Vagina (tissue), 2 donors: ENCODE results near the gene CUL4A. TPM values are rescaled to one million over a fixed set of nuclear protein-coding genes. Genes with fewer than 3 reads are reported as not detected.

Experiments
- DNase-seq, 2 donors: peaks; one replicate each; pipeline ENCODE4 v3.0.0-alpha.2; 2017; ENCODE audit errors: extremely low spot score in 2 of 2
- H3K27ac ChIP-seq: fragments of 200-600 bp; sonication (generic); one replicate; pipeline ENCODE4 v1.5.1; 2019
- H3K27me3 ChIP-seq: fragments of 200-600 bp; sonication (generic); one replicate; pipeline ENCODE4 v1.5.1; 2019
- H3K36me3 ChIP-seq, 2 donors: fragments of 200-600 bp; sonication (generic); one replicate each; pipeline ENCODE4 v1.5.1; 2017 to 2019
- H3K4me1 ChIP-seq: fragments of 200-600 bp; sonication (generic); one replicate; pipeline ENCODE4 v1.5.1; 2019
- H3K4me3 ChIP-seq, 2 donors: fragments of 200-600 bp; sonication (generic); 1 replicate in 1 of 2; 2 replicates in 1 of 2; pipeline ENCODE4 v1.5.1; 2016 to 2019
- H3K9me3 ChIP-seq: fragments of 200-600 bp; sonication (generic); one replicate; pipeline ENCODE4 v1.5.1; 2019
- POLR2A ChIP-seq, 2 donors: fragments of 450-650 bp; IDR thresholded peaks; one replicate each; pipeline ENCODE4 v1.6.1; 2017; ENCODE audit warnings: antibody characterized with exemption in 2 of 2, mild to moderate bottlenecking in 2 of 2, moderate library complexity in 2 of 2
- POLR2AphosphoS5 ChIP-seq, 2 donors: sonication (generic); formaldehyde crosslinking; IDR thresholded peaks; one replicate each; pipeline ENCODE4 v1.9.0; 2017; ENCODE audit warnings: antibody characterized with exemption in 2 of 2, mild to moderate bottlenecking in 2 of 2, low read depth in 1 of 2; ENCODE audit not compliant: insufficient read depth in 1 of 2
- intact Hi-C: fragments of 100-400 bp; cut with DNase I; formaldehyde crosslinking; loops from one replicate; pipeline ENCODE4 v1.15.1; 2023
- total RNA-seq: library from RNA; depleted of rRNA; stranded (reverse); fragments of >200 nt; gene quantifications from one replicate; pipeline ENCODE4 v1.2.3, GENCODE V29; 2016
- TF ChIP-seq, protein P1 (sequence below), 3 experiments: fragments of 450-650 bp in 2 of 3; fragments of 200-600 bp in 1 of 3; sonication (generic) in 1 of 3; IDR thresholded peaks; one replicate each; pipeline ENCODE4 v1.5.1; 2017 to 2019; ENCODE audit warnings: antibody characterized with exemption in 3 of 3, mild to moderate bottlenecking in 2 of 3, moderate library complexity in 2 of 3

CUL4A gene
- total RNA-seq, 1 donor from 2014 or later = 110 TPM

DNA sequence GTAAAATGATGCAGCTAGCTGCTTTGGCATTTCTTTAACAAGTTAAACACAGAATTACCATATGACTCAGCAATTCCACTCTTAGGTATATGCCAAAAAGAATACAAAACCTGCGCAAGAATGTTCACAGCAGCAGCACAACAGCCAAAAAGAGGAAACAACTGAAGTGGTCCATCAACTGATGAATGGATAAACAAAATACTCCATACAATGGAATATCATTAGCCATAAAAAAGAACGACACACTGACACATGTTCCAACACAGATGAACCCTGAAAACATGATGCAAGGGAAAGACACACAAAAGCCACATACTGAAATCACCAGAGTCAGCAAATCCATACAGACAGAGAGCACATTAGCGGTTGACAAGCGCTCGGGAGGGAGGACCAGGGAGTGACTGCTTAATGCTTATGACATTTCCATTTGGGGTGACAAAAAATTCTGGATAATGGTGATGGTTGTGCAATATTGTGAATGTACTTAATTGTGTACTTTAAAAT, 3.9 kb upstream of the CUL4A start:
- no peaks in the 10 kb centered on the region for H3K27me3 ChIP-seq
- DNase-seq = peak in 1 of 2 donors; percentile 5
- peaks cover 55% of the 10 kb centered on the region for H3K4me1 ChIP-seq
- H3K36me3 ChIP-seq = no peaks in the 10 kb centered on the region
- H3K9me3 ChIP-seq = no peaks in the 10 kb centered on the region
- H3K27ac ChIP-seq = no peak overlapping the region
- intact Hi-C loops = loop anchor here (10.0 kb wide), 1 partner anchor 89 kb away; the partner anchor contains the start of gene LAMP1
- TF ChIP-seq POLR2AphosphoS5 (IDR thresholded peaks at IDR 0.05; ENCODE audit: insufficient read depth in 1 of 2, low read depth in 1 of 2) (no peak), POLR2A (IDR thresholded peaks at IDR 0.05) (no peak)
- TF ChIP-seq, protein P1, sequence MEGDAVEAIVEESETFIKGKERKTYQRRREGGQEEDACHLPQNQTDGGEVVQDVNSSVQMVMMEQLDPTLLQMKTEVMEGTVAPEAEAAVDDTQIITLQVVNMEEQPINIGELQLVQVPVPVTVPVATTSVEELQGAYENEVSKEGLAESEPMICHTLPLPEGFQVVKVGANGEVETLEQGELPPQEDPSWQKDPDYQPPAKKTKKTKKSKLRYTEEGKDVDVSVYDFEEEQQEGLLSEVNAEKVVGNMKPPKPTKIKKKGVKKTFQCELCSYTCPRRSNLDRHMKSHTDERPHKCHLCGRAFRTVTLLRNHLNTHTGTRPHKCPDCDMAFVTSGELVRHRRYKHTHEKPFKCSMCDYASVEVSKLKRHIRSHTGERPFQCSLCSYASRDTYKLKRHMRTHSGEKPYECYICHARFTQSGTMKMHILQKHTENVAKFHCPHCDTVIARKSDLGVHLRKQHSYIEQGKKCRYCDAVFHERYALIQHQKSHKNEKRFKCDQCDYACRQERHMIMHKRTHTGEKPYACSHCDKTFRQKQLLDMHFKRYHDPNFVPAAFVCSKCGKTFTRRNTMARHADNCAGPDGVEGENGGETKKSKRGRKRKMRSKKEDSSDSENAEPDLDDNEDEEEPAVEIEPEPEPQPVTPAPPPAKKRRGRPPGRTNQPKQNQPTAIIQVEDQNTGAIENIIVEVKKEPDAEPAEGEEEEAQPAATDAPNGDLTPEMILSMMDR (IDR thresholded peaks at IDR 0.05) = no peak
- no peak overlapping the region for H3K4me3 ChIP-seq

DNA sequence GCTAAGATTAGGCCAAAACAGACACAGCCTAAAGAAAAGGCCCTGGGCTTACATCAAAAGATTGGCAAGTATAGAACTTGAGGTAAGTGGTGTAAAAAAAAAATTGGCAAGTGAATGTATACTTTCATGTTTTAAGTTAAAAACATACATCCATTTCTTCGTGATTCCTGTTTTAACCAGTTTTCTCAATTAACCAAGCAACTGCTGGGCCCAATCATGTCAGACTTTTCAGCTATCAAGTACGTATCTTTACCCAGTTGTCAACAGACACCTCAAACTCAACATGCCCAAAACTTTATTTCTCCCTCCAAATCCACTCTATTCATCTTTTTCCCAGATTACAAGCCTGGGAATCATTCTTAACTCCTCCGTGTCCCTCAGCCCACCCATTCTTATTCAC, 2.0 kb upstream of the CUL4A start:
- Histone ChIP-seq H3K4me1 (peaks cover 72% of the 10 kb centered on the region), H3K27ac (peak overlapping the region; percentile 99), H3K4me3 (peak overlapping the region; percentile 78 to 98), H3K9me3 (no peaks in the 10 kb centered on the region), H3K36me3 (peaks cover 0 to 6% of the 10 kb centered on the region in 2 donors), H3K27me3 (no peaks in the 10 kb centered on the region)
- no peak for TF ChIP-seq POLR2A (IDR thresholded peaks at IDR 0.05)
- TF ChIP-seq, protein P1 (IDR thresholded peaks at IDR 0.05) = no peak
- TF ChIP-seq POLR2AphosphoS5 (IDR thresholded peaks at IDR 0.05; ENCODE audit: insufficient read depth in 1 of 2, low read depth in 1 of 2) = no peak
- intact Hi-C loops = loop anchor here (10.0 kb wide), 1 partner anchor 87 kb away; the partner anchor contains the start of gene LAMP1
- no peak for DNase-seq

DNA sequence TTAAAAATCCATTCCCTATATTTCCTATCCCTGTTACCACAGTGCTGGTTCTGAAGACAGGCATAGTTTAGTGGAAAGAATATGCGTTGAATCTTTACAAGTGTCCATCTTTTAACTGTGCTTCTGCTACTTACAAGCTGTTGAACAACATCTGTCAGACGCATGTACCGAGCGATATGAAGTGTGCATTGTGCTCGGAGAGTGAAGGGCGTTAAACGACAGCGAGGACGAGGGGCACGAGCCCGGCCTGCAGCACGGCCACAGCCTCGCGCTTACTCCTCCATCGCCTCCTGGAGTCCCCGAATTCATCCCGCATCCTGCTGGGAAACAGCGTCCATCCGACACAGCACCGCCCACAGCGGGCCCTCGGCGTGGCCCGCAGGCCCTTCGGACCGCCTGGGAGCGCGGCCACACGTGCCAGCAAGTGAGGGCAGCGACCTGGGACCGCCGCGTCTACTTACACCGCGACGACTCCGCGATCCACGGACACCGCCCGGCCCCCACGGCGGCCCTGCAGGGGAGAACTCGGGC, 1.5 kb upstream of the CUL4A start:
- DNase-seq = no peak
- H3K4me1 ChIP-seq = peaks cover 77% of the 10 kb centered on the region
- H3K36me3 ChIP-seq = peaks cover 0 to 9% of the 10 kb centered on the region in 2 donors
- peak overlapping the region; percentile 78 to 98 for H3K4me3 ChIP-seq
- intact Hi-C loops = loop anchor here (10.0 kb wide), 1 partner anchor 87 kb away; the partner anchor contains the start of gene LAMP1
- no peak for TF ChIP-seq POLR2A (IDR thresholded peaks at IDR 0.05)
- no peak for TF ChIP-seq POLR2AphosphoS5 (IDR thresholded peaks at IDR 0.05; ENCODE audit: insufficient read depth in 1 of 2, low read depth in 1 of 2)
- TF ChIP-seq, protein P1 (IDR thresholded peaks at IDR 0.05) = no peak
- peak overlapping the region; percentile 99 for H3K27ac ChIP-seq
- no peaks in the 10 kb centered on the region for H3K9me3 ChIP-seq
- H3K27me3 ChIP-seq = no peaks in the 10 kb centered on the region

DNA sequence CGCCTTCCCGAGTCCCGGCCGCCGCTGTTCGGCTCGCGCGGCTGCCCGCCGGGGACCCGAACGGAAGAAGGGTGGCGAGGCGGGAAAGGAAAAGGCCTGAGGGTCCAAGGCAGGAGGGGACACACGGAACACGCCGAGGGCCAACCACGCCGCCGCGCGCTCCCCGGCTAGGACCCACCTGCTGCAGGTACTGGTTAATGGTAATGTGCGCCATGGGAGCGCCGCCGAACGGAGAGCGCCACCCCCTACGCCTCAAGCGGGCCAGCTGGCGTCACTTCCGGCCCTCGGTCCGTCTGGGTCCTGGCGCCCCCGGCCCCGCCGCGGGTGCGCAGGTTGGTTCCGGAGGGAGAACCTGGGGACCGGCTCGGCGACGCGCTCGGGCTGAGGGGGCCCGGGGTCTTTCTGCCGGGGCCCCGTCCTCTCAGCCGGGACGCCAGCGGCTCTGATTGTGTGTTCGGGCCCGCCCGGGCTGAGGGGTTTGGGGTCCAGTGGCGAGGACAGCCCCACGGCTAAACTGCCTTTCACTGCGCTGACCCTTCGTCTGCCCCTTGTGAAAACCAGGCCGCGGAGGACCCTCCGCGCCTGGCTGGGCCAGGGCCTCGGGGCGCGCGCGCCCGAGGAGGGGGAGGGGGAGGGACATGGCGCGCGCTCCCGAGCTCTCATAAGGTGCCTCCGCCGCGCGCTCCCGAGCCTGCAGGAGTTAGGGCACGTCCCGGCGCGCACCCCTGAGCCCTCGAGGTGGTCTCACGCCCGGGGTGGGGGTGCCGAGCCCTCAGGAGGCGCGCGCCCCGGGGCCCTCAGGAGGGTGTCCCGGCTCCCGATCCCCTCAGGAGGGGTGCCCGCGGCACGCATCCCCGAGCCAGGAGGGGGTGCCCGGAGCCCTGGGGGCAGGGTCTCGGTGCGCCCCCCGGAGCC, 735 bp upstream of the CUL4A start, which contains the start of gene PCID2:
TSS of gene PCID2 (minus strand) at position 249 of the 915 bp plus-strand sequence. CDS start at position 214, 35 bp downstream.
- H3K4me1 ChIP-seq = peaks cover 77% of the 10 kb centered on the region
- DNase-seq = no peak

More for the DNA sequence above, 735 bp upstream of the CUL4A start, which contains the start of gene PCID2:
- TF ChIP-seq POLR2A (IDR thresholded peaks at IDR 0.05) (peak in 1 of 2 donors; percentile 65), POLR2AphosphoS5 (IDR thresholded peaks at IDR 0.05; ENCODE audit: insufficient read depth in 1 of 2, low read depth in 1 of 2) (peak; percentile 83 to 92)
- TF ChIP-seq, protein P1 (IDR thresholded peaks at IDR 0.05) = no peak
- H3K27me3 ChIP-seq = no peaks in the 10 kb centered on the region
- peak within 1 kb of the TSS; percentile 99 for H3K27ac ChIP-seq
- peaks cover 0 to 9% of the 10 kb centered on the region in 2 donors for H3K36me3 ChIP-seq
- H3K4me3 ChIP-seq = peak within 1 kb of the TSS; percentile 78 to 98
- intact Hi-C loops = loop anchor here (10.0 kb wide), 1 partner anchor 86 kb away; the partner anchor contains the start of gene LAMP1
- H3K9me3 ChIP-seq = no peaks in the 10 kb centered on the region
